ENCODE measurements around the gene TECTB.

The TECTB gene

GRCh38 chr10:112304267-112304859 is 21.2 kb downstream of the TECTB start:
- TF ChIP-seq, protein P1, sequence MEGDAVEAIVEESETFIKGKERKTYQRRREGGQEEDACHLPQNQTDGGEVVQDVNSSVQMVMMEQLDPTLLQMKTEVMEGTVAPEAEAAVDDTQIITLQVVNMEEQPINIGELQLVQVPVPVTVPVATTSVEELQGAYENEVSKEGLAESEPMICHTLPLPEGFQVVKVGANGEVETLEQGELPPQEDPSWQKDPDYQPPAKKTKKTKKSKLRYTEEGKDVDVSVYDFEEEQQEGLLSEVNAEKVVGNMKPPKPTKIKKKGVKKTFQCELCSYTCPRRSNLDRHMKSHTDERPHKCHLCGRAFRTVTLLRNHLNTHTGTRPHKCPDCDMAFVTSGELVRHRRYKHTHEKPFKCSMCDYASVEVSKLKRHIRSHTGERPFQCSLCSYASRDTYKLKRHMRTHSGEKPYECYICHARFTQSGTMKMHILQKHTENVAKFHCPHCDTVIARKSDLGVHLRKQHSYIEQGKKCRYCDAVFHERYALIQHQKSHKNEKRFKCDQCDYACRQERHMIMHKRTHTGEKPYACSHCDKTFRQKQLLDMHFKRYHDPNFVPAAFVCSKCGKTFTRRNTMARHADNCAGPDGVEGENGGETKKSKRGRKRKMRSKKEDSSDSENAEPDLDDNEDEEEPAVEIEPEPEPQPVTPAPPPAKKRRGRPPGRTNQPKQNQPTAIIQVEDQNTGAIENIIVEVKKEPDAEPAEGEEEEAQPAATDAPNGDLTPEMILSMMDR (conservative IDR thresholded peaks at IDR 0.05; ENCODE audit: low read depth, low read length): no peak
- DNase-seq (ENCODE audit: low read depth): no peak
- H3K4me3 ChIP-seq (ENCODE audit: low read length): no peak overlapping the region

- no peak overlapping the region for H3K4me3 ChIP-seq (ENCODE audit: low read length)
- DNase-seq (ENCODE audit: low read depth): no peak
- TF ChIP-seq, protein P1 (conservative IDR thresholded peaks at IDR 0.05; ENCODE audit: low read depth, low read length): peak; percentile 96
Measured at GRCh38 chr10:112307358-112308124, 24.3 kb downstream of the TECTB start.

GRCh38 chr10:112308125-112308502 is 24.9 kb downstream of the TECTB start:
- TF ChIP-seq, protein P1 (conservative IDR thresholded peaks at IDR 0.05; ENCODE audit: low read depth, low read length): no peak
- H3K4me3 ChIP-seq (ENCODE audit: low read length): no peak overlapping the region
- no peak for DNase-seq (ENCODE audit: low read depth)

DNA sequence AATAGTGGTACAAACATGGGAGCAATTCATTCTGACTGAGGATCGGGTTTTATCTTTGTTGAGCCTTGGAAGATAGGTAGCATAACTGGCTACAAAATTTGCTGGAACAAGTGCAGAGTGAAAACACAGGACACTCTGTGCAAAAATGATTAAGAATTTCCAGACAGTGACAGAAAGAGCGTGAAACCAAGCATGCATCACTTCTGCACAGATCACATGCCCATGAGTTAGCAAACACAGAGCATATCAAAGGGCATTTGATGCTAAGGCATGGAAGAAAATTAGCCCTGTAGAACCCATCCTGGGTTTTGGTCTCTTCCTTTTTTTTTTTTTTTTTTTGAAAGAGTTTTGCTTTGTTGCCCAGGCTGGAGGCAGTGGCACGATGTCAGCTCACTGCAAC is 28.3 kb downstream of the TECTB start:
- TF ChIP-seq, protein P1 (conservative IDR thresholded peaks at IDR 0.05; ENCODE audit: low read depth, low read length): no peak
- no peak for DNase-seq (ENCODE audit: low read depth)
- no peak overlapping the region for H3K4me3 ChIP-seq (ENCODE audit: low read length)

DNA sequence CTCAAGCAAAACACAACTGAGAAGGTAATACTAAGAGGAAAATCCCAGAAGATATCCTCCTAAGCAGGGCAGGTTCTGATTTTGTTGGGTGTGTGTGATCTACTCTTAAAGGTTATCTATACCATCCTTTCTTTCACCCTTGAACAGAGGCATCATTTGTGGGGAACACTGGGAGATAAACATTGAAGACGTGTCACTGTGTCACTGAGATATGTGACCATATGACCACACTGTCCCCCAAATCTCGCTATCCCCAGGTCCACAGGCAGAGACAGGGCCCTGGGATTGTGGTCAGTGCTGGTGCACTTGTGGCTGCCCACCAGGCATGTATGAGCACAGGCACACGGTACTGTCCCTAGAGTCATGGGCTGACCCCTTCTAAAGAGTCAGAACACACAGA is 30.0 kb downstream of the TECTB start:
- DNase-seq (ENCODE audit: low read depth): no peak
- TF ChIP-seq, protein P1 (conservative IDR thresholded peaks at IDR 0.05; ENCODE audit: low read depth, low read length): no peak
- H3K4me3 ChIP-seq (ENCODE audit: low read length): no peak overlapping the region

DNA sequence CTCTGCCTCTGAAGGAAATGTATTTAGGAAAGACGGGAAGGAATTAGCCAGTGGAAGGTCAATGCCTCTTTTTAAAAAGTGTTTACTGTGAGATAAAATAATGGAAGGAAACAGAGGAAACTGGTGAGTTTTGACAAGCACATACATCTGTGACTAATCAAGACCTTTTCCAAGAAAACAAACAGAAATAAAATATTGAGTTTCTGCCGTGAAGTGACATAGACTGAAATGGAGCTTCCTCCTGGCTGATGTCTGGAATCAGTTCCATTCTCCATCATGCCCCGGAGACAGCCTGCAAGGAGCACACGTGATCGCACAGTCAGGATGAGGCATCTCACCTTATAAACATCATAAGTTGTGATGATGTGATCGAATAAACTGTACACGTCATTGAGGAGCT is 30.7 kb downstream of the TECTB start:
- TF ChIP-seq, protein P1 (conservative IDR thresholded peaks at IDR 0.05; ENCODE audit: low read depth, low read length): no peak
- DNase-seq (ENCODE audit: low read depth): no peak
- H3K4me3 ChIP-seq (ENCODE audit: low read length): no peak overlapping the region
